PFSK-1 (cell line): ENCODE data around the gene TMIGD1.

Experiments
- POLR2AphosphoS5 ChIP-seq: IDR thresholded peaks from 2 replicates; pipeline ENCODE4 v1.6.1; 2012; ENCODE audit warnings: low read depth, mild to moderate bottlenecking, control low read depth, low read length, moderate library complexity
- TAF1 ChIP-seq: IDR thresholded peaks from 2 replicates; pipeline ENCODE4 v1.6.1; 2012; ENCODE audit warnings: low read length, control low read depth, borderline replicate concordance; ENCODE audit not compliant: insufficient read depth

DNA sequence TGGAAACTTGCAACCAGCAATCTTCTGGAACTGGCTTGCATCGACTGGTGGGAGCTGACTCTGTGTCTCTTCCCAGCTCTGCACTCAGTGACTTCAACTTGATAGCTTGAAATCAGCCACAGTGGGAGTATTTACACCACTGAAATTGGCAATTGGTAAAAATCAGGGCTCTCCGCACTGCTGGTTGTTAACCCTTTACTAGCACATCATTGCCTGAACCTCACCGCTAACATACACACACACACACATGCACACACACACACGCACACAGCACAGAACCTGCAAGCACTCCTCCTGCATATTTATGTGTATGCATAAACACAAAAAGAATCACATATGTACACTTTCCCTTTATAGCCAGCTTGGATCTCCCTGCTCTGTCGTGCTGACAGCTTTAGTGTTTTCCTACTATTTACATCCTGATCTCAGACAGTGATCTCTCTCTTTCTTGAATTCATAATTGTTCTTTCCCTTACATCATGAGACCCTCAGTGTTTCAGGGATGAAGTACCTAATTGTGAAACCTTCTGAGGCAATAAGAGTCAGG lies 7.9 kb upstream of the TMIGD1 start:
- TF ChIP-seq TAF1 (no peak), POLR2AphosphoS5 (no peak)
